SU-DHL-6 (cell line): ENCODE data around the gene WWC1.
A peak's percentile ranks its signal among the peaks of the same experiment; 100 is the strongest.

Source experiments
- H2AFZ ChIP-seq: fragments of 200-600 bp; sonication (generic); 2 replicates; pipeline ENCODE4 v1.6.1; 2014; ENCODE audit warnings: low read depth, mild to moderate bottlenecking, moderate library complexity, mixed read lengths, antibody characterized with exemption, low read length; ENCODE audit not compliant: severe bottlenecking
- H3F3A ChIP-seq: fragments of 200-600 bp; shearing (Covaris generic); 2 replicates; pipeline ENCODE4 v1.6.0; 2016; ENCODE audit warnings: antibody characterized with exemption, mild to moderate bottlenecking; ENCODE audit not compliant: insufficient read depth
- H3K27ac ChIP-seq: fragments of 200-600 bp; sonication (generic); 2 replicates; pipeline ENCODE4 v1.5.1; 2016; ENCODE audit warnings: low read depth, mild to moderate bottlenecking, low read length, moderate library complexity, mixed read lengths
- H3K27me3 ChIP-seq: fragments of 200-600 bp; sonication (generic), shearing (Covaris generic); 2 replicates; pipeline ENCODE4 v1.6.0; 2014; ENCODE audit warnings: mild to moderate bottlenecking, low read length
- H3K36me3 ChIP-seq: fragments of 200-600 bp; sonication (generic); 2 replicates; pipeline ENCODE4 v1.6.1; 2014; ENCODE audit warnings: mild to moderate bottlenecking, low read length, mixed read lengths
- H3K4me2 ChIP-seq: fragments of 300-600, 200-600 bp; shearing (Covaris generic), sonication (generic); 2 replicates; pipeline ENCODE4 v1.6.0; 2014; ENCODE audit warnings: low read length, low read depth, mild to moderate bottlenecking; ENCODE audit not compliant: poor library complexity, severe bottlenecking
- H3K4me3 ChIP-seq: fragments of 200-600 bp; sonication (generic); 2 replicates; pipeline ENCODE4 v1.5.1; 2014; ENCODE audit warnings: antibody characterized with exemption, low read length, mild to moderate bottlenecking, mixed read lengths; ENCODE audit not compliant: insufficient read depth, poor library complexity, severe bottlenecking
- H3K79me2 ChIP-seq: fragments of 200-600 bp; sonication (generic); 2 replicates; pipeline ENCODE4 v1.6.1; 2014; ENCODE audit warnings: mild to moderate bottlenecking, low read length, moderate library complexity; ENCODE audit not compliant: insufficient read depth
- H3K9ac ChIP-seq: fragments of 200-600 bp; sonication (generic); 2 replicates; pipeline ENCODE4 v1.7.0; 2014; ENCODE audit warnings: mild to moderate bottlenecking, low read length
- H3K9me2 ChIP-seq: fragments of 200-600 bp; sonication (generic); replicated peaks from 2 replicates; pipeline ENCODE4 v1.6.1; 2014; ENCODE audit warnings: low read length; ENCODE audit not compliant: insufficient read depth
- H3K9me3 ChIP-seq: fragments of 200-600 bp; sonication (generic); 2 replicates; pipeline ENCODE4 v1.6.1; 2014; ENCODE audit warnings: low read length, mixed read lengths; ENCODE audit not compliant: insufficient read depth
- H4K20me1 ChIP-seq: fragments of 200-600 bp; sonication (generic); 2 replicates; pipeline ENCODE4 v1.6.1; 2014; ENCODE audit warnings: low read depth, mild to moderate bottlenecking, antibody characterized with exemption, low read length, moderate library complexity, mixed read lengths
- CTCF ChIP-seq: fragments of 200-600 bp; sonication (generic); IDR thresholded peaks from one replicate; pipeline ENCODE4 v1.5.1; 2017; ENCODE audit warnings: antibody characterized with exemption, mild to moderate bottlenecking, low read length, moderate library complexity; ENCODE audit not compliant: insufficient read depth, poor library complexity, severe bottlenecking
- EZH2phosphoT487 ChIP-seq: fragments of 200-600 bp; sonication (generic), shearing (Covaris generic); conservative IDR thresholded peaks from 2 replicates; pipeline ENCODE4 v1.6.1; 2018; ENCODE audit warnings: mild to moderate bottlenecking, antibody characterized with exemption, low read length, moderate library complexity, mixed read lengths

The WWC1 gene

GRCh38 chr5:168481330-168481788 is 189.9 kb downstream of the WWC1 start:
- Histone ChIP-seq H2AFZ (peak overlapping the region; percentile 29), H3K9me3 (no peaks in the 10 kb centered on the region), H3K79me2 (no peaks in the 10 kb centered on the region), H3K9ac (no peak overlapping the region), H3K4me3 (no peak overlapping the region), H3K9me2 (no peaks in the 10 kb centered on the region), H3K4me2 (peak overlapping the region; percentile 21), H3K27ac (no peak overlapping the region), H3K36me3 (no peaks in the 10 kb centered on the region), H3F3A (no peaks in the 10 kb centered on the region), H3K27me3 (no peaks in the 10 kb centered on the region), H4K20me1 (no peaks in the 10 kb centered on the region)
- TF ChIP-seq CTCF = no peak
- TF ChIP-seq EZH2phosphoT487 = no peak

GRCh38 chr5:168482361-168482760 is 190.9 kb downstream of the WWC1 start:
- Histone ChIP-seq H2AFZ (no peak overlapping the region), H3K4me2 (no peak overlapping the region)

GRCh38 chr5:168486136-168486879 is 194.9 kb downstream of the WWC1 start, which contains the start of gene RARS1:
TSS of gene RARS1 (plus strand) at chr5:168486471. CDS start at chr5:168486499, 28 bp downstream.
- Histone ChIP-seq H3K4me2 (peak within 1 kb of the TSS; percentile 68), H3F3A (no peaks in the 10 kb centered on the region), H3K4me3 (peak within 1 kb of the TSS; percentile 98), H3K9me3 (no peaks in the 10 kb centered on the region), H3K9ac (peak within 1 kb of the TSS; percentile 88), H3K9me2 (no peaks in the 10 kb centered on the region), H2AFZ (peak within 1 kb of the TSS; percentile 89), H3K27me3 (no peaks in the 10 kb centered on the region), H3K36me3 (peaks cover 18% of the 10 kb centered on the region; the same call in 1 of the 2 replicates), H3K79me2 (peaks cover 17% of the 10 kb centered on the region), H3K27ac (no peak within 1 kb of the TSS), H4K20me1 (no peaks in the 10 kb centered on the region)
- TF ChIP-seq EZH2phosphoT487 (no peak), CTCF (peak; percentile 91)

More at GRCh38 chr5:168482361-168482760, 190.9 kb downstream of the WWC1 start:
- Histone ChIP-seq H3K36me3 (no peaks in the 10 kb centered on the region), H3K27me3 (no peaks in the 10 kb centered on the region), H3K4me3 (no peak overlapping the region), H3K9me2 (no peaks in the 10 kb centered on the region), H3K9me3 (no peaks in the 10 kb centered on the region), H3K27ac (no peak overlapping the region), H4K20me1 (no peaks in the 10 kb centered on the region), H3K79me2 (peaks cover 10% of the 10 kb centered on the region), H3K9ac (no peak overlapping the region), H3F3A (no peaks in the 10 kb centered on the region)
- TF ChIP-seq CTCF = no peak
- no peak for TF ChIP-seq EZH2phosphoT487
